Kidney (tissue), 14 donors: ENCODE results near the gene PTPN9. TPM values are rescaled to one million over a fixed set of nuclear protein-coding genes. Genes with fewer than 3 reads are reported as not detected.
"Not testable (repeated sequence)": the region's sequence is repeated elsewhere in the genome, so short reads cannot be mapped to it uniquely, and the experiment has no call there.

Source experiments
- DNase-seq, 5 donors: peaks; one replicate each; pipeline ENCODE4 v3.0.0-alpha.2; 2013 to 2020
- FAIRE-seq: peaks from 2 replicates; lab custom pipeline; 2012; peaks lifted over from hg19 to GRCh38; lab: Jason Lieb, UNC
- H3K27ac ChIP-seq, 2 donors: one replicate each; pipeline ENCODE4 v1.7.0; 2013; ENCODE audit warnings: low read depth in 2 of 2, low read length in 2 of 2, inconsistent platforms in 1 of 2
- H3K27me3 ChIP-seq: one replicate; pipeline ENCODE4 v1.7.1; 2013; ENCODE audit warnings: low read length, inconsistent platforms; ENCODE audit not compliant: control insufficient read depth, insufficient read depth
- H3K36me3 ChIP-seq, 3 donors: one replicate each; pipeline versions ENCODE4 v1.7.0 to v1.7.1; 2013; ENCODE audit warnings: low read length in 3 of 3, control low read depth in 1 of 3, inconsistent platforms in 1 of 3; ENCODE audit not compliant: insufficient read depth in 3 of 3, control insufficient read depth in 2 of 3
- H3K4me1 ChIP-seq, 3 donors: one replicate each; pipeline versions ENCODE4 v1.7.0 to v1.7.1; 2013; ENCODE audit warnings: low read length in 3 of 3, inconsistent platforms in 1 of 3, low read depth in 1 of 3; ENCODE audit not compliant: control insufficient read depth in 2 of 3, insufficient read depth in 2 of 3
- H3K4me3 ChIP-seq, 3 donors: one replicate each; pipeline versions ENCODE4 v1.7.0 to v1.8.1; 2013; ENCODE audit warnings: low read length in 3 of 3, control low read depth in 1 of 3, inconsistent platforms in 1 of 3
- H3K9ac ChIP-seq, 3 donors: one replicate each; pipeline versions ENCODE4 v1.7.0 to v1.7.1; 2013; ENCODE audit warnings: low read length in 3 of 3, control low read depth in 1 of 3, inconsistent platforms in 1 of 3
- H3K9me3 ChIP-seq, 3 donors: one replicate each; pipeline versions ENCODE4 v1.7.0 to v1.7.1; 2013; ENCODE audit warnings: low read length in 3 of 3, control low read depth in 1 of 3, inconsistent platforms in 1 of 3; ENCODE audit not compliant: control insufficient read depth in 2 of 3, insufficient read depth in 1 of 3
- intact Hi-C: fragments of 100-400 bp; cut with DNase I; formaldehyde crosslinking; loops from one replicate; pipeline ENCODE4 v1.11.1; 2022
- polyA plus RNA-seq: library from polyadenylated mRNA; stranded (reverse); fragments of 350-450 nt; fragmentation: Illumina TruSeq; extraction: RNeasy Lipid Tissue Mini Kit (QIAGEN cat#74804); gene quantifications from one replicate; pipeline ENCODE4 v1.2.3, GENCODE V29; 2014; ENCODE audit warnings: low read depth, low replicate concordance; ENCODE audit not compliant: insufficient read depth
- total RNA-seq: library from RNA; stranded (reverse); fragmentation: NEBNext Ultra II Directional; extraction: Animal tissue kit (Norgen Biotek cat#: 25700); gene quantifications from one replicate; pipeline ENCODE4 v1.2.1, GENCODE V29; 2021
- TF ChIP-seq, protein P1 (sequence below): IDR thresholded peaks from 3 replicates; pipeline ENCODE4 v1.5.1; 2012; ENCODE audit warnings: mild to moderate bottlenecking, moderate library complexity, borderline replicate concordance; ENCODE audit not compliant: insufficient read depth; ENCODE audit errors: extremely low read depth
- donor health status: control.
- donor health status: control.
- donor health status: control.
- donor health status: control.
- donor health status: control.
- donor health status: DM: yes; HTN: yes; CAD: no.
- donor health status: Normal renal cell carcinoma (clear cell type).

PTPN9 gene
- total and polyA plus RNA-seq, 2 donors from 2014 or later, result 15.3 to 52.5 TPM

DNA sequence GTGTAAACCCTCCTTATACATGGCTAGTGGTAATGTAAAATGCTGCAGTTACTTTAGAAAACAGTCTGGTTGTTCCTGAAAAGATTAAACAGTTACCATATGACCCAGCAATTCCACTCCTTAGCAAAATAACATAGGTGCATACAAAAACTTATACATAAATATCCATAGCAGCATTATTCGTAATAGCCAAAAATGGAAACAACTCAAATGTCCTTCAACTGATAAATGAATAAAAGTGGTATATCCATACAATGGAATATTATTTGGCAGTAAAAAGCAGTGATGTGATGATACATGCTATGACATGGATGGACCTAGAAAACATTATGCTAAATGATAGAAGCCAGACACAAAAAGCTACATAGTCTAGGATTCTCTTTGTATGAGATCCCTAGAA is 96.0 kb downstream of the PTPN9 start:
- no peaks in the 10 kb centered on the region for H3K4me1 ChIP-seq
- intact Hi-C loops, result no loop called here
- peaks cover 0 to 1% (median 0%) of the 10 kb centered on the region in 3 donors for H3K9me3 ChIP-seq
- H3K4me3 ChIP-seq, result no peak overlapping the region
- H3K27me3 ChIP-seq, result no peaks in the 10 kb centered on the region
- TF ChIP-seq, protein P1, sequence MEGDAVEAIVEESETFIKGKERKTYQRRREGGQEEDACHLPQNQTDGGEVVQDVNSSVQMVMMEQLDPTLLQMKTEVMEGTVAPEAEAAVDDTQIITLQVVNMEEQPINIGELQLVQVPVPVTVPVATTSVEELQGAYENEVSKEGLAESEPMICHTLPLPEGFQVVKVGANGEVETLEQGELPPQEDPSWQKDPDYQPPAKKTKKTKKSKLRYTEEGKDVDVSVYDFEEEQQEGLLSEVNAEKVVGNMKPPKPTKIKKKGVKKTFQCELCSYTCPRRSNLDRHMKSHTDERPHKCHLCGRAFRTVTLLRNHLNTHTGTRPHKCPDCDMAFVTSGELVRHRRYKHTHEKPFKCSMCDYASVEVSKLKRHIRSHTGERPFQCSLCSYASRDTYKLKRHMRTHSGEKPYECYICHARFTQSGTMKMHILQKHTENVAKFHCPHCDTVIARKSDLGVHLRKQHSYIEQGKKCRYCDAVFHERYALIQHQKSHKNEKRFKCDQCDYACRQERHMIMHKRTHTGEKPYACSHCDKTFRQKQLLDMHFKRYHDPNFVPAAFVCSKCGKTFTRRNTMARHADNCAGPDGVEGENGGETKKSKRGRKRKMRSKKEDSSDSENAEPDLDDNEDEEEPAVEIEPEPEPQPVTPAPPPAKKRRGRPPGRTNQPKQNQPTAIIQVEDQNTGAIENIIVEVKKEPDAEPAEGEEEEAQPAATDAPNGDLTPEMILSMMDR, result no peak
- H3K27ac ChIP-seq, result no peak overlapping the region
- no peak overlapping the region for H3K9ac ChIP-seq
- DNase-seq (no peak), FAIRE-seq (no peak)
- H3K36me3 ChIP-seq, result peaks cover 2 to 15% (median 4%) of the 10 kb centered on the region in 3 donors

DNA sequence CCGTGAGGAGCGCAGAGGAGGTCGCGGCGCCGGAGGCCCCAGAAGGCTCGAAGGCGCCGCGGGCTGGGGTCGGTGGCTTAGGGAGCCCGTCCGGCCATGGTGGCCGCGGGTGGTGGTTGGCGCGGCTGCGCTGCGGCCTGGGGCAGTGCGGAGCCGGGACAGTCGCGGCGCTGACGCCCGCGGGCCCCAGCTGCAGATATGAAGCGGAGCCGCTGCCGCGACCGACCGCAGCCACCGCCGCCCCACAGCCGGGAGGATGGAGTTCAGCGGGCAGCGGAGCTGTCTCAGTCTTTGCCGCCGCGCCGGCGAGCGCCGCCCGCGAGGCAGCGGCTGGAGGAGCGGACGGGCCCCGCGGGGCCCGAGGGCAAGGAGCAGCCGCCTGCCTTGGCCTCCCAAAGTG is 98.7 kb downstream of the PTPN9 start:
- H3K4me3 ChIP-seq, FAIRE-seq, H3K4me1 ChIP-seq, H3K9me3 ChIP-seq, H3K27me3 ChIP-seq, DNase-seq, H3K27ac ChIP-seq, H3K9ac ChIP-seq, intact Hi-C loops: not testable (repeated sequence)
- peaks cover 2 to 12% (median 2%) of the 10 kb centered on the region in 3 donors for H3K36me3 ChIP-seq

DNA sequence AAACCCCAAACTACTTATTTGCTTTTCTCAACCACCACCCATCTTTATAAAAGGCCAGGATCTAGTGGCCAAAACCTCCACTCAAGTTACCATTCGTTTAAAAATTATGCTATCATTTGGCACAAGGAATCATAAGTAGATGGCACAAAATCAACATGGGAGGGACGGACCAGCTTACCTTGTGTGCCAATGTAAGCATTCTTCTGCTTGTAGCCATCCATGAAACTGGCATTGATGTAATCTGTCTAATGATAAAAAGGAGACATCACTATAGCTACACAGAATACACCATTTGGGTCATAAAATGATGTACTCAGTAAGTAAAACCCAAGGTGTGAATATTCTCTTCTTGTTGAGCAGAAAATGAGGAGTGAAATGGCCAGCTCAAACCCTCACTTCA is 99.4 kb downstream of the PTPN9 start:
- FAIRE-seq (no peak), DNase-seq (no peak)
- Histone ChIP-seq H3K4me3 (no peak overlapping the region), H3K36me3 (peaks cover 2 to 10% (median 2%) of the 10 kb centered on the region in 3 donors), H3K27me3 (no peaks in the 10 kb centered on the region), H3K9ac (no peak overlapping the region), H3K4me1 (no peaks in the 10 kb centered on the region), H3K27ac (no peak overlapping the region), H3K9me3 (peaks cover 0 to 1% (median 0%) of the 10 kb centered on the region in 3 donors)
- intact Hi-C loops, result no loop called here
- TF ChIP-seq, protein P1, result no peak

DNA sequence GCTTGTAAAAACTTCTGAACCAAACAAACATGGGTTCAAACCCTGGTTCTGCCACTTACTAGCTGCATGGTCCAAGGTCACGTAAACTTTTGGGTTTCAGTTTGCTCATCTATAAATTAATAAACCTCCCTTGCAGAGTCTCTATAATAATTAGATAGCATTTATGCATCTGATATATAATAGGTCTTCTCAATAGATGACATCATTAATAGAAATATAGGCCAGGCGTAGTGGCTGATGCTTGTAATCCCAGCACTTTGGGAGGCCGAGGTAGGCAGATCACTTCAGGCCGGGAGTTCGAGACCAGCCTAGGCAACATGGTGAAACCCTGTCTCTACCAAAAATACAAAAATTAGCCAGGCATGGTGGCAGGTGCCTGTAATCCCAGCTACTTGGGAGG is 102.0 kb downstream of the PTPN9 start:
- H3K4me1 ChIP-seq, FAIRE-seq, H3K9me3 ChIP-seq, H3K9ac ChIP-seq, H3K27ac ChIP-seq, intact Hi-C loops, H3K4me3 ChIP-seq, H3K27me3 ChIP-seq, DNase-seq: not testable (repeated sequence)
- H3K36me3 ChIP-seq, result peaks cover 2 to 12% (median 6%) of the 10 kb centered on the region in 3 donors
